ENCODE data around the gene MAOB.
"Not testable (repeated sequence)": the region's sequence is repeated elsewhere in the genome, so short reads cannot be mapped to it uniquely, and the experiment has no call there.

Gene MAOB

DNA sequence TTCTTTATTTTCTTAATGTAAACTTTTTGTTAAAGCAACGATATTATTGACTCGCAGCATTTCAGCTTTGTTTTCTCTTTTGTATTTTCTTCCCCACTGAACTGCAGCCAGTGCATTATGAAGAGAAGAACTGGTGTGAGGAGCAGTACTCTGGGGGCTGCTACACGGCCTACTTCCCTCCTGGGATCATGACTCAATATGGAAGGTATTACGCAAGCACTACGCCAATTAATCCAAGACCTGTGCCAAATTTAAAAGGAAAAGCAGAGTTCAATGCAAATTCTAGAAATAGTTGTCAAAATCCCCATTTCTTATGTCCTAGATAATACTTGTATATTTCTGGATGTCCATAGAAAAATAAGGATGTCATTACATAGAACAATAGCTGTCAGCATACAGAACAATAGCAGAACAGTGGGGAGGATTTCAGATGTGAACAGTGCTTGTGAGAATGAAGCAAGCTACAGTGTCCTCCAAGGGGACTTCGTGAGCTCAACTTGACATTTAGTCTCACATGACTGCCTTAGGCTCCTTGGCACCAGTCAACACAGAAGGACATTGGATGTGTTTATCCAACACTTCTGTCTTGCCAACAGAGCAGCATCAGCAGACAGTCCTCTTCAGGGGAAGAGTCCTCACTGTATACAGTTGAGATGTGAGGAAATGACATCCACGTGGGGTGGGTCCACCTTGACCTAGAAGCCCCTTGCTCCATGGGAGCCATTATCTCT, 140.2 kb downstream of the MAOB start:
- Histone ChIP-seq H3K27me3 (peaks cover 87% of the 10 kb centered on the region), H3K9me3 (no peaks in the 10 kb centered on the region), H3K4me3 (no peak overlapping the region), H3K9ac (no peak overlapping the region), H3K4me2 (no peak overlapping the region), H3K36me3 (no peaks in the 10 kb centered on the region), H3K27ac (no peak overlapping the region), H3K4me1 (no peaks in the 10 kb centered on the region), H4K20me1 (no peaks in the 10 kb centered on the region)
- peak; percentile 43; the same call in 1 of the 2 replicates for TF ChIP-seq Cebpa-rat (IDR thresholded peaks at IDR 0.05)

DNA sequence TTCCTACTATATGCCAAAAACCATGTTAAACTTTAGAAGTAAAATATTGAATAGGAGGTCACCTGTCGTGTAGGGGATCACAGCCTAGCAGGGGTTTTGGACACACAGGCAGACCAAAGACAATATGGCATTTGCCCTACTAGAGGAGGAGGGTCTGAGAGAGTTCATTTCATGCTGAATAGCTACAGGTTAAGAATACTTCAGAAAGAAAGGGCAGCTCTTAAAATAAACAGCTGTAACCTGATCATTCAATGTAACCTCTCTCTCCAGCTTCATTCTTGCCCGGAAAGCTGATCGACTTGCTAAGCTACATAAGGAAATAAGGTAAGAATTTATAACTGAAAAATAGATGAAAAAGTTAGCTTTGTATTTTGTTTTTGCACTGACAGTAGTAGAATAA, 146.3 kb downstream of the MAOB start:
- no peak overlapping the region for H3K4me3 ChIP-seq
- no peak overlapping the region for H3K27ac ChIP-seq
- no peak overlapping the region for H3K4me2 ChIP-seq
- no peaks in the 10 kb centered on the region for H4K20me1 ChIP-seq
- no peaks in the 10 kb centered on the region for H3K4me1 ChIP-seq
- H3K9me3 ChIP-seq, result no peaks in the 10 kb centered on the region
- peaks cover 85% of the 10 kb centered on the region for H3K27me3 ChIP-seq
- no peak overlapping the region for H3K9ac ChIP-seq
- TF ChIP-seq Cebpa-rat (IDR thresholded peaks at IDR 0.05), result no peak
- H3K36me3 ChIP-seq, result no peaks in the 10 kb centered on the region

DNA sequence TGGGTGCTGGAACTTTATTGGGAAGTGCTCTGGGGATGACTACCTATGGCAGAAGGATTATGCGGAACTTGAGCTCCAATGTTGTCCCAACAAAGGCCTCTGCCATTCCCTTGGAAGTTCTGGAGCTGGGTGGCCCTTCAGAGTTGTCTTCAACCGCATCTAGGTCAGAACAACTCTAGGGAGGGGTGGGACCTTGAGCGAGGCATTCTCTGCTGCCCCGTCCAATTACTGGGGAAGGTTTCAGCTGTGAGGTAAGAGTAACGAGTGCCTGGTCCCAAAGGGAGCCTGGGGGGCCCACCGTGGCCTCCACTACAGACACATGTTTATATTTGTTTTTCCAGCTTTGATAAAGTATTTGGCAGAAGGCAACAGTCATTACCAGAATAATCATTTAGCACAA, 146.7 kb downstream of the MAOB start:
- no peak overlapping the region for H3K27ac ChIP-seq
- no peaks in the 10 kb centered on the region for H3K9me3 ChIP-seq
- no peak overlapping the region for H3K4me3 ChIP-seq
- no peaks in the 10 kb centered on the region for H3K4me1 ChIP-seq
- peaks cover 85% of the 10 kb centered on the region for H3K27me3 ChIP-seq
- no peak overlapping the region for H3K4me2 ChIP-seq
- no peaks in the 10 kb centered on the region for H3K36me3 ChIP-seq
- TF ChIP-seq Cebpa-rat (IDR thresholded peaks at IDR 0.05), result no peak
- no peak overlapping the region for H3K9ac ChIP-seq
- H4K20me1 ChIP-seq, result no peaks in the 10 kb centered on the region

DNA sequence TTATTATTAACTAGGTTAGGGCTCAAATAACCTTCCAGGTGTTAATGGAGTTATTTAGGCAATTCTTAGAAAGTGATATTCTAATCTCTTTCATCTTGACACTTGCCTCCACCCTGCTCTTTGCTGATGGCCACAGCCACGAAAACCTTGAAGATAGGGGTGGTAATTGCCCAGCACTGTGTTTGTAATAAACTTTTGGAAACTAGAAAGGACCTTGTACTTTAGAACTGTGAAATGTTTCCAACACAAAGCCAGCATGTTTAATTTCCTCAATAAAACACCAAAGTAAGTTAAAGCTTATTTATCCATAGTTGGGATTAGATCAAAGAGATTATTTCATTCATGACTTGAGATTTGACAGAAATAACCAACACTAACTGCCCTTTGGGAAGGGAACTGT, 147.8 kb downstream of the MAOB start:
- no peaks in the 10 kb centered on the region for H3K36me3 ChIP-seq
- peaks cover 93% of the 10 kb centered on the region for H3K27me3 ChIP-seq
- no peaks in the 10 kb centered on the region for H4K20me1 ChIP-seq
- no peak overlapping the region for H3K4me2 ChIP-seq
- no peaks in the 10 kb centered on the region for H3K9me3 ChIP-seq
- TF ChIP-seq Cebpa-rat (IDR thresholded peaks at IDR 0.05), result no peak
- no peak overlapping the region for H3K4me3 ChIP-seq
- H3K27ac ChIP-seq, result no peak overlapping the region
- H3K4me1 ChIP-seq, result no peaks in the 10 kb centered on the region
- no peak overlapping the region for H3K9ac ChIP-seq

DNA sequence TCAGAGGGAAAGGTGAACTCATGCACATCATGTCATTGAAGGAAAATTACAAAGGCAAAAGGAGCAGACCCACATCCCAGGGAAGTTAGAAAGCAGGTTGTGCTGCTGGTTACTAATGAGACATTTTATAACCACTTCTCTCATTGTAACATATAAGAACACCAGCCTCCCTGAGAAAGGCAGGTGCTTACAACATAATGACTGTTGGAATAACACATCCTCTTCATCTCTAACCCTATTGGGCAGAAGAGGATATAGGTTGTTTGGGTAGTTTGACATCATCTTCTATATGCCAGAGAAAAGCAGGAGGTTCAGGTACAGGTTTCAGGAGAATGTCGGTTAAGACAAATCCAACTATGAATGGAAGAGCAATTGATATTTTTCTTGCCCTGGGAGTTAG, 148.6 kb downstream of the MAOB start:
- Histone ChIP-seq H4K20me1 (no peaks in the 10 kb centered on the region), H3K9me3 (no peaks in the 10 kb centered on the region), H3K4me1 (no peaks in the 10 kb centered on the region), H3K36me3 (no peaks in the 10 kb centered on the region), H3K27ac (no peak overlapping the region), H3K27me3 (peaks cover 95% of the 10 kb centered on the region), H3K9ac (no peak overlapping the region), H3K4me2 (no peak overlapping the region), H3K4me3 (no peak overlapping the region)
- TF ChIP-seq Cebpa-rat (IDR thresholded peaks at IDR 0.05), result no peak

DNA sequence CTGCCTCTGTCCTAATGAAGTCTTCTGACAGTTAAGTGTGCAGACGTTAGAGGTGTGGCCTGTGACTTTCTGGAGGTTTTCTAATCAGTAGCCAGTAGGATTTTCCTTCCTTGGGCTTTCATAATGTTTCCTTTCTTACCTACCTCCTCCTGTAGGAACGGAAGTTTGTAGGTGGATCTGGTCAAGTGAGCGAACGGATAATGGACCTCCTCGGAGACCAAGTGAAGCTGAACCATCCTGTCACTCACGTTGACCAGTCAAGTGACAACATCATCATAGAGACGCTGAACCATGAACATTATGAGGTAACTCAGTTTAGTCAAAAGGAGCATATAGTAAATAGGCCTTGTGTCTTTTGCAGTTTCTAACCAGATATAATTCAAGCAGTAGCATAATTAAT, 151.2 kb downstream of the MAOB start:
- H3K4me1 ChIP-seq, result no peaks in the 10 kb centered on the region
- H3K27ac ChIP-seq, result no peak overlapping the region
- 0 out of 2 replicates have a peak, but pooled peaks cover 5% of the 10 kb centered on the region for H3K9me3 ChIP-seq
- no peaks in the 10 kb centered on the region for H3K36me3 ChIP-seq
- peaks cover 94% of the 10 kb centered on the region for H3K27me3 ChIP-seq
- no peaks in the 10 kb centered on the region for H4K20me1 ChIP-seq
- H3K4me2 ChIP-seq, result no peak overlapping the region
- no peak overlapping the region for H3K4me3 ChIP-seq
- no peak for TF ChIP-seq Cebpa-rat (IDR thresholded peaks at IDR 0.05)
- H3K9ac ChIP-seq, result no peak overlapping the region

GRCh38 chrX:43728966-43729365, 153.3 kb downstream of the MAOB start:
- no peak for TF ChIP-seq Cebpa-rat (IDR thresholded peaks at IDR 0.05)
- peaks cover 94% of the 10 kb centered on the region for H3K27me3 ChIP-seq
- no peak overlapping the region for H3K4me2 ChIP-seq
- H3K36me3 ChIP-seq, result no peaks in the 10 kb centered on the region
- no peak overlapping the region for H3K4me3 ChIP-seq
- H3K4me1 ChIP-seq, result no peaks in the 10 kb centered on the region
- no peak overlapping the region for H3K9ac ChIP-seq
- 0 out of 2 replicates have a peak, but pooled peaks cover 5% of the 10 kb centered on the region for H3K9me3 ChIP-seq
- H3K27ac ChIP-seq, result no peak overlapping the region
- no peaks in the 10 kb centered on the region for H4K20me1 ChIP-seq

- Histone ChIP-seq H3K9ac (no peak overlapping the region), H3K9me3 (0 out of 2 replicates have a peak, but pooled peaks cover 5% of the 10 kb centered on the region), H3K27ac (no peak overlapping the region), H3K4me2 (no peak overlapping the region), H3K4me3 (no peak overlapping the region), H4K20me1 (no peaks in the 10 kb centered on the region), H3K36me3 (no peaks in the 10 kb centered on the region), H3K4me1 (no peaks in the 10 kb centered on the region), H3K27me3 (peaks cover 84% of the 10 kb centered on the region)
- no peak for TF ChIP-seq Cebpa-rat (IDR thresholded peaks at IDR 0.05)
Observed at GRCh38 chrX:43728002-43728401, 154.2 kb downstream of the MAOB start.

DNA sequence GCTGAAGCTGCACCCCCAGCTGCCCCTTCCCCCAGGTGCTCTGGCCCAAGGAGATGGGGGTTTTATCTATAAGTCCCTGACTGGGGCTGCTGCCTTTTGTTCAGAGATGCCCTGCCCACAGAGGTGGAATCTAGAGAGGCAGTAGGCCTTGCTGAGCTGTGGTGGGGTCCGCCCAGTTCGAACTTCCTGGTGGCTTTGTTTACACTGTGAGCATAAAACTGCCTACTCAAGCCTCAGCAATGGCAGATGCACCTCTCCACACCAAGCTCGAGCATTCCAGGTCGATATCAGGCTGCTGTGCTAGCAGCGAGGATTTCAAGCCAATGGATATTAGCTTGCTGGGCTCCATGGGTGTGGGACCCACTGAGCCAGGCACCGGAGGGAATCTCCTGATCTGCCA, 155.0 kb downstream of the MAOB start:
- not testable (repeated sequence) for H3K36me3 ChIP-seq

GRCh38 chrX:43725227-43725626, 157.0 kb downstream of the MAOB start:
- H3K27ac ChIP-seq, H3K4me2 ChIP-seq, H3K4me3 ChIP-seq, H4K20me1 ChIP-seq, H3K4me1 ChIP-seq, H3K9ac ChIP-seq, H3K36me3 ChIP-seq: not testable (repeated sequence)
- peaks cover 31% of the 10 kb centered on the region for H3K9me3 ChIP-seq
- H3K27me3 ChIP-seq, result peaks cover 67% of the 10 kb centered on the region

More for the DNA sequence above, 155.0 kb downstream of the MAOB start:
- not testable (repeated sequence) for H3K4me3 ChIP-seq, H3K9ac ChIP-seq, H3K4me1 ChIP-seq, H3K27ac ChIP-seq, H4K20me1 ChIP-seq, H3K4me2 ChIP-seq
- H3K9me3 ChIP-seq, result peaks cover 12% of the 10 kb centered on the region
- peaks cover 78% of the 10 kb centered on the region for H3K27me3 ChIP-seq

GRCh38 chrX:43720961-43721360, 161.3 kb downstream of the MAOB start:
- Histone ChIP-seq H3K27ac (no peak overlapping the region), H3K4me1 (no peaks in the 10 kb centered on the region), H3K36me3 (no peaks in the 10 kb centered on the region), H3K4me3 (no peak overlapping the region), H3K9me3 (peaks cover 37% of the 10 kb centered on the region), H3K27me3 (peaks cover 57% of the 10 kb centered on the region), H4K20me1 (no peaks in the 10 kb centered on the region), H3K4me2 (no peak overlapping the region), H3K9ac (no peak overlapping the region)
- no peak for TF ChIP-seq Cebpa-rat (IDR thresholded peaks at IDR 0.05)
